Sigmoid colon (tissue), 4 donors: ENCODE data around the gene TYMP.

Source experiments
- EP300 ChIP-seq, 4 donors: sonication (generic); formaldehyde crosslinking; IDR thresholded peaks; one replicate each; pipeline ENCODE4 v1.6.1; 2017; ENCODE audit warnings: antibody characterized with exemption in 4 of 4
- POLR2A ChIP-seq, 2 donors: fragments of 450-650 bp; IDR thresholded peaks; one replicate each; pipeline ENCODE4 v1.6.1; 2016; ENCODE audit warnings: antibody characterized with exemption in 2 of 2, mild to moderate bottlenecking in 2 of 2, moderate library complexity in 2 of 2
- POLR2AphosphoS5 ChIP-seq, 4 donors: sonication (generic); formaldehyde crosslinking; IDR thresholded peaks; one replicate each; pipeline ENCODE4 v1.6.1; 2017; ENCODE audit warnings: antibody characterized with exemption in 4 of 4
- TF ChIP-seq, protein P1 (sequence below), 4 experiments: fragments of 450-650 bp in 3 of 4; fragments of 200-600 bp in 1 of 4; IDR thresholded peaks; one replicate each; pipeline ENCODE4 v1.5.1; 2016 to 2019; ENCODE audit warnings: antibody characterized with exemption in 4 of 4, mild to moderate bottlenecking in 3 of 4, moderate library complexity in 2 of 4

- TF ChIP-seq POLR2AphosphoS5 (IDR thresholded peaks at IDR 0.05), result no peak
- no peak for TF ChIP-seq EP300 (IDR thresholded peaks at IDR 0.05)
- TF ChIP-seq, protein P1, sequence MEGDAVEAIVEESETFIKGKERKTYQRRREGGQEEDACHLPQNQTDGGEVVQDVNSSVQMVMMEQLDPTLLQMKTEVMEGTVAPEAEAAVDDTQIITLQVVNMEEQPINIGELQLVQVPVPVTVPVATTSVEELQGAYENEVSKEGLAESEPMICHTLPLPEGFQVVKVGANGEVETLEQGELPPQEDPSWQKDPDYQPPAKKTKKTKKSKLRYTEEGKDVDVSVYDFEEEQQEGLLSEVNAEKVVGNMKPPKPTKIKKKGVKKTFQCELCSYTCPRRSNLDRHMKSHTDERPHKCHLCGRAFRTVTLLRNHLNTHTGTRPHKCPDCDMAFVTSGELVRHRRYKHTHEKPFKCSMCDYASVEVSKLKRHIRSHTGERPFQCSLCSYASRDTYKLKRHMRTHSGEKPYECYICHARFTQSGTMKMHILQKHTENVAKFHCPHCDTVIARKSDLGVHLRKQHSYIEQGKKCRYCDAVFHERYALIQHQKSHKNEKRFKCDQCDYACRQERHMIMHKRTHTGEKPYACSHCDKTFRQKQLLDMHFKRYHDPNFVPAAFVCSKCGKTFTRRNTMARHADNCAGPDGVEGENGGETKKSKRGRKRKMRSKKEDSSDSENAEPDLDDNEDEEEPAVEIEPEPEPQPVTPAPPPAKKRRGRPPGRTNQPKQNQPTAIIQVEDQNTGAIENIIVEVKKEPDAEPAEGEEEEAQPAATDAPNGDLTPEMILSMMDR (IDR thresholded peaks at IDR 0.05), result no peak
- no peak for TF ChIP-seq POLR2A (IDR thresholded peaks at IDR 0.05)
These were observed 51.9 kb downstream of the TYMP start for GRCh38 chr22:50477923-50478322.
